HG03520 (cell line): Measurements from ENCODE around the gene TBC1D1.

Experiments
- ATAC-seq: cut with Tn5 transposase; IDR thresholded peaks from one replicate; pipeline ENCODE4 v1.9.1; 2021; ENCODE audit warnings: mild to moderate bottlenecking, moderate library complexity; ENCODE audit not compliant: unreplicated experiment

TBC1D1 gene

GRCh38 chr4:38045289-38045988, 154.6 kb downstream of the TBC1D1 start:
- no peak for ATAC-seq

GRCh38 chr4:38046727-38047489, 156.0 kb downstream of the TBC1D1 start:
- no peak for ATAC-seq

- no peak for ATAC-seq
Observed at GRCh38 chr4:38049545-38050170, 158.8 kb downstream of the TBC1D1 start.

- ATAC-seq = no peak
Observed at GRCh38 chr4:38050560-38051350, 159.9 kb downstream of the TBC1D1 start.

- ATAC-seq = no peak
Observed at GRCh38 chr4:38055566-38055965, 164.7 kb downstream of the TBC1D1 start.

GRCh38 chr4:38056011-38056685, 165.3 kb downstream of the TBC1D1 start:
- no peak for ATAC-seq

GRCh38 chr4:38058151-38058550, 167.3 kb downstream of the TBC1D1 start:
- no peak for ATAC-seq

GRCh38 chr4:38060829-38061431, 170.0 kb downstream of the TBC1D1 start:
- no peak for ATAC-seq

GRCh38 chr4:38062088-38062775, 171.3 kb downstream of the TBC1D1 start:
- ATAC-seq = no peak

GRCh38 chr4:38062776-38063097, 171.9 kb downstream of the TBC1D1 start:
- no peak for ATAC-seq

- no peak for ATAC-seq
Observed at GRCh38 chr4:38065176-38065575, 174.3 kb downstream of the TBC1D1 start.

- no peak for ATAC-seq
Observed at GRCh38 chr4:38065900-38066299, 175.0 kb downstream of the TBC1D1 start.

GRCh38 chr4:38067499-38067898, 176.6 kb downstream of the TBC1D1 start:
- ATAC-seq = no peak

- ATAC-seq = no peak
Observed at GRCh38 chr4:38068107-38068506, 177.2 kb downstream of the TBC1D1 start.

- no peak for ATAC-seq
Observed at GRCh38 chr4:38069271-38069760, 178.4 kb downstream of the TBC1D1 start.

- ATAC-seq = no peak
Observed at GRCh38 chr4:38071801-38072431, 181.0 kb downstream of the TBC1D1 start.

- ATAC-seq = no peak
Observed at GRCh38 chr4:38072578-38072977, 181.7 kb downstream of the TBC1D1 start.

GRCh38 chr4:38073596-38074234, 182.8 kb downstream of the TBC1D1 start:
- no peak for ATAC-seq
